ENCODE data around the gene NR6A1.
A peak's percentile ranks its signal among the peaks of the same experiment; 100 is the strongest.

The NR6A1 gene

GRCh38 chr9:124761196-124761595 is 9.9 kb downstream of the NR6A1 start:
- no peak for DNase-seq (ENCODE audit: low read depth, low spot score)
- Histone ChIP-seq H3K27ac (no peak overlapping the region), H3K9me3 (ENCODE audit: low read depth, low read length) (no peaks in the 10 kb centered on the region), H3K9ac (ENCODE audit: insufficient read length) (no peak overlapping the region), H3K36me3 (ENCODE audit: insufficient read depth, low read length) (no peaks in the 10 kb centered on the region), H3K4me3 (no peak overlapping the region)
- TF ChIP-seq POLR2AphosphoS5 (IDR thresholded peaks at IDR 0.05; ENCODE audit: borderline replicate concordance, low read depth, low read length) (no peak), EZH2 (IDR thresholded peaks at IDR 0.05) (no peak), FOXP2 (optimal IDR thresholded peaks at IDR 0.05; ENCODE audit: control extremely low read depth, extremely low read length, insufficient read depth) (no peak)

- DNase-seq (ENCODE audit: low read depth, low spot score), result no peak
- no peaks in the 10 kb centered on the region for H3K36me3 ChIP-seq (ENCODE audit: insufficient read depth, low read length)
- H3K9me3 ChIP-seq (ENCODE audit: low read depth, low read length), result no peaks in the 10 kb centered on the region
- no peak overlapping the region for H3K4me3 ChIP-seq
- TF ChIP-seq FOXP2 (optimal IDR thresholded peaks at IDR 0.05; ENCODE audit: control extremely low read depth, extremely low read length, insufficient read depth), result no peak
- TF ChIP-seq EZH2 (IDR thresholded peaks at IDR 0.05), result no peak
- TF ChIP-seq POLR2AphosphoS5 (IDR thresholded peaks at IDR 0.05; ENCODE audit: borderline replicate concordance, low read depth, low read length), result no peak
- H3K27ac ChIP-seq, result no peak overlapping the region
- no peak overlapping the region for H3K9ac ChIP-seq (ENCODE audit: insufficient read length)
Observed at GRCh38 chr9:124760719-124761118, 10.4 kb downstream of the NR6A1 start.

GRCh38 chr9:124759327-124759726 is 11.8 kb downstream of the NR6A1 start:
- H3K27ac ChIP-seq, result peak overlapping the region; percentile 78
- TF ChIP-seq EZH2 (IDR thresholded peaks at IDR 0.05) (no peak), FOXP2 (optimal IDR thresholded peaks at IDR 0.05; ENCODE audit: control extremely low read depth, extremely low read length, insufficient read depth) (no peak), POLR2AphosphoS5 (IDR thresholded peaks at IDR 0.05; ENCODE audit: borderline replicate concordance, low read depth, low read length) (no peak)
- no peak overlapping the region for H3K9ac ChIP-seq (ENCODE audit: insufficient read length)
- H3K36me3 ChIP-seq (ENCODE audit: insufficient read depth, low read length), result no peaks in the 10 kb centered on the region
- H3K9me3 ChIP-seq (ENCODE audit: low read depth, low read length), result no peaks in the 10 kb centered on the region
- DNase-seq (ENCODE audit: low read depth, low spot score), result no peak
- H3K4me3 ChIP-seq, result peak overlapping the region; percentile 72

GRCh38 chr9:124758691-124759090 is 12.4 kb downstream of the NR6A1 start:
- no peak for DNase-seq (ENCODE audit: low read depth, low spot score)
- Histone ChIP-seq H3K27ac (peak overlapping the region; percentile 78), H3K36me3 (ENCODE audit: insufficient read depth, low read length) (no peaks in the 10 kb centered on the region), H3K9ac (ENCODE audit: insufficient read length) (no peak overlapping the region), H3K4me3 (peak overlapping the region; percentile 72), H3K9me3 (ENCODE audit: low read depth, low read length) (no peaks in the 10 kb centered on the region)
- no peak for TF ChIP-seq FOXP2 (optimal IDR thresholded peaks at IDR 0.05; ENCODE audit: control extremely low read depth, extremely low read length, insufficient read depth)
- no peak for TF ChIP-seq POLR2AphosphoS5 (IDR thresholded peaks at IDR 0.05; ENCODE audit: borderline replicate concordance, low read depth, low read length)
- no peak for TF ChIP-seq EZH2 (IDR thresholded peaks at IDR 0.05)

- Histone ChIP-seq H3K27ac (peak overlapping the region; percentile 78), H3K9ac (ENCODE audit: insufficient read length) (peak overlapping the region; percentile 5), H3K36me3 (ENCODE audit: insufficient read depth, low read length) (no peaks in the 10 kb centered on the region), H3K4me3 (peak overlapping the region; percentile 72), H3K9me3 (ENCODE audit: low read depth, low read length) (no peaks in the 10 kb centered on the region)
- TF ChIP-seq EZH2 (IDR thresholded peaks at IDR 0.05) (no peak), POLR2AphosphoS5 (IDR thresholded peaks at IDR 0.05; ENCODE audit: borderline replicate concordance, low read depth, low read length) (no peak), FOXP2 (optimal IDR thresholded peaks at IDR 0.05; ENCODE audit: control extremely low read depth, extremely low read length, insufficient read depth) (no peak)
- DNase-seq (ENCODE audit: low read depth, low spot score), result no peak
Observed at GRCh38 chr9:124758061-124758460, 13.1 kb downstream of the NR6A1 start.

- H3K27ac ChIP-seq, result peak overlapping the region; percentile 78; the same call in 1 of the 2 replicates
- peak overlapping the region; percentile 5 for H3K9ac ChIP-seq (ENCODE audit: insufficient read length)
- H3K4me3 ChIP-seq, result peak overlapping the region; percentile 72
- H3K36me3 ChIP-seq (ENCODE audit: insufficient read depth, low read length), result no peaks in the 10 kb centered on the region
- H3K9me3 ChIP-seq (ENCODE audit: low read depth, low read length), result no peaks in the 10 kb centered on the region
- DNase-seq (ENCODE audit: low read depth, low spot score), result no peak
- TF ChIP-seq EZH2 (IDR thresholded peaks at IDR 0.05), result no peak
Observed at GRCh38 chr9:124757616-124758015, 13.5 kb downstream of the NR6A1 start.

- no peak for DNase-seq (ENCODE audit: low read depth, low spot score)
- TF ChIP-seq FOXP2 (optimal IDR thresholded peaks at IDR 0.05; ENCODE audit: control extremely low read depth, extremely low read length, insufficient read depth), result no peak
- no peak for TF ChIP-seq EZH2 (IDR thresholded peaks at IDR 0.05)
- no peak for TF ChIP-seq POLR2AphosphoS5 (IDR thresholded peaks at IDR 0.05; ENCODE audit: borderline replicate concordance, low read depth, low read length)
Observed at GRCh38 chr9:124756011-124756410, 15.1 kb downstream of the NR6A1 start.

GRCh38 chr9:124755061-124755460 is 16.1 kb downstream of the NR6A1 start:
- Histone ChIP-seq H3K9me3 (ENCODE audit: low read depth, low read length) (no peaks in the 10 kb centered on the region), H3K4me3 (no peak overlapping the region), H3K27ac (no peak overlapping the region), H3K36me3 (ENCODE audit: insufficient read depth, low read length) (no peaks in the 10 kb centered on the region), H3K9ac (ENCODE audit: insufficient read length) (no peak overlapping the region)
- no peak for DNase-seq (ENCODE audit: low read depth, low spot score)
- TF ChIP-seq POLR2AphosphoS5 (IDR thresholded peaks at IDR 0.05; ENCODE audit: borderline replicate concordance, low read depth, low read length) (no peak), EZH2 (IDR thresholded peaks at IDR 0.05) (no peak), FOXP2 (optimal IDR thresholded peaks at IDR 0.05; ENCODE audit: control extremely low read depth, extremely low read length, insufficient read depth) (no peak)

More at GRCh38 chr9:124756011-124756410, 15.1 kb downstream of the NR6A1 start:
- no peak overlapping the region for H3K4me3 ChIP-seq
- no peaks in the 10 kb centered on the region for H3K9me3 ChIP-seq (ENCODE audit: low read depth, low read length)
- no peak overlapping the region for H3K9ac ChIP-seq (ENCODE audit: insufficient read length)
- no peak overlapping the region for H3K27ac ChIP-seq
- no peaks in the 10 kb centered on the region for H3K36me3 ChIP-seq (ENCODE audit: insufficient read depth, low read length)

- Histone ChIP-seq H3K4me3 (no peak overlapping the region), H3K9me3 (ENCODE audit: low read depth, low read length) (no peaks in the 10 kb centered on the region), H3K9ac (ENCODE audit: insufficient read length) (no peak overlapping the region), H3K27ac (no peak overlapping the region), H3K36me3 (ENCODE audit: insufficient read depth, low read length) (no peaks in the 10 kb centered on the region)
- no peak for DNase-seq (ENCODE audit: low read depth, low spot score)
- TF ChIP-seq POLR2AphosphoS5 (IDR thresholded peaks at IDR 0.05; ENCODE audit: borderline replicate concordance, low read depth, low read length) (no peak), EZH2 (IDR thresholded peaks at IDR 0.05) (no peak), FOXP2 (optimal IDR thresholded peaks at IDR 0.05; ENCODE audit: control extremely low read depth, extremely low read length, insufficient read depth) (no peak)
Observed at GRCh38 chr9:124754289-124754688, 16.8 kb downstream of the NR6A1 start.
